ENCODE results near the gene PARD3. TPM values are rescaled to one million over a fixed set of nuclear protein-coding genes. Genes with fewer than 3 reads are reported as not detected.
A peak's percentile ranks its signal among the peaks of the same experiment; 100 is the strongest.
"Not testable (repeated sequence)": the region's sequence is repeated elsewhere in the genome, so short reads cannot be mapped to it uniquely, and the experiment has no call there.

The PARD3 gene
- total and polyA plus RNA-seq, 2 donors (not counting 1 experiment from before 2014, with no cell fraction given): 24.0 to 46.4 TPM

DNA sequence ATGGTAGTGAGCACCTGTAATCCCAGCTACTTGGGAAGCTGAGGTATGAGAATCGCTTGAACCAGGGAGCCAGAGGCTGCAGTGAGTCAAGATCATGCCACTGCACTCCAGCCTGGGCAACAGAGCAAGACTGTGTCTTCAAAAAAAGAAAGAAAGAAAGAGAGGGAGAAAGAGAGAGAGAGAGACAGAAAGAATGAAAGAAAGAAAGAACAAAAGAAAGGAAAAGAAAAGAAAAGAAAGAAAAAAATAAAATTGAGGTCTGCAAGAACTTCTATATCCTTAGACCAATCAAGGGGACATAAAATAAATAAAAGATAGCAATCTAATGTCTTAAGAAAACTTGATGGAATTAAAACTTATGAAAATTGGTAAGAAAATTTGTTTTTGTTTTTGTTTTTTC, 34.9 kb upstream of the PARD3 start:
- H4K20me1 ChIP-seq (ENCODE audit: control insufficient read depth, extremely low read depth, insufficient read depth, low read length): no peaks in the 10 kb centered on the region
- H3K79me2 ChIP-seq (ENCODE audit: control insufficient read depth, insufficient read depth, low read length): no peaks in the 10 kb centered on the region
- no peak overlapping the region for H3K4me3 ChIP-seq (replicated peaks in 1 of 4; ENCODE audit: control extremely low read depth in 1 of 4, insufficient read depth in 1 of 4, low read depth in 3 of 4, low read length in 4 of 4)
- no peak overlapping the region for H2AFZ ChIP-seq (ENCODE audit: low read length)
- H3K9me3 ChIP-seq (ENCODE audit: control insufficient read depth, insufficient read depth, low read depth, low read length): no peaks in the 10 kb centered on the region
- no peak for DNase-seq (ENCODE audit: low read depth in 2 of 2)
- no peak overlapping the region for H3K27ac ChIP-seq (ENCODE audit: insufficient read depth, low read length)
- no peak for TF ChIP-seq EZH2 (IDR thresholded peaks at IDR 0.05; ENCODE audit: low read length, missing control alignments)
- TF ChIP-seq, protein P1, sequence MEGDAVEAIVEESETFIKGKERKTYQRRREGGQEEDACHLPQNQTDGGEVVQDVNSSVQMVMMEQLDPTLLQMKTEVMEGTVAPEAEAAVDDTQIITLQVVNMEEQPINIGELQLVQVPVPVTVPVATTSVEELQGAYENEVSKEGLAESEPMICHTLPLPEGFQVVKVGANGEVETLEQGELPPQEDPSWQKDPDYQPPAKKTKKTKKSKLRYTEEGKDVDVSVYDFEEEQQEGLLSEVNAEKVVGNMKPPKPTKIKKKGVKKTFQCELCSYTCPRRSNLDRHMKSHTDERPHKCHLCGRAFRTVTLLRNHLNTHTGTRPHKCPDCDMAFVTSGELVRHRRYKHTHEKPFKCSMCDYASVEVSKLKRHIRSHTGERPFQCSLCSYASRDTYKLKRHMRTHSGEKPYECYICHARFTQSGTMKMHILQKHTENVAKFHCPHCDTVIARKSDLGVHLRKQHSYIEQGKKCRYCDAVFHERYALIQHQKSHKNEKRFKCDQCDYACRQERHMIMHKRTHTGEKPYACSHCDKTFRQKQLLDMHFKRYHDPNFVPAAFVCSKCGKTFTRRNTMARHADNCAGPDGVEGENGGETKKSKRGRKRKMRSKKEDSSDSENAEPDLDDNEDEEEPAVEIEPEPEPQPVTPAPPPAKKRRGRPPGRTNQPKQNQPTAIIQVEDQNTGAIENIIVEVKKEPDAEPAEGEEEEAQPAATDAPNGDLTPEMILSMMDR (conservative IDR thresholded peaks at IDR 0.05 in 1 of 2, IDR thresholded peaks at IDR 0.05 in 1 of 2; ENCODE audit: low read depth in 1 of 2, low read length in 2 of 2): no peak
- no peaks in the 10 kb centered on the region for H3K36me3 ChIP-seq (ENCODE audit: control insufficient read depth, insufficient read depth, low read length)
- H3K9ac ChIP-seq (ENCODE audit: insufficient read depth, low read length): no peak overlapping the region
- H3K27me3 ChIP-seq (ENCODE audit: control insufficient read depth, insufficient read depth, low read length): no peaks in the 10 kb centered on the region
- no peak overlapping the region for H3K4me2 ChIP-seq (ENCODE audit: extremely low read depth, insufficient read depth, low read length)
- no peaks in the 10 kb centered on the region for H3K4me1 ChIP-seq (ENCODE audit: control insufficient read depth, extremely low read depth, insufficient read depth, low read length)

DNA sequence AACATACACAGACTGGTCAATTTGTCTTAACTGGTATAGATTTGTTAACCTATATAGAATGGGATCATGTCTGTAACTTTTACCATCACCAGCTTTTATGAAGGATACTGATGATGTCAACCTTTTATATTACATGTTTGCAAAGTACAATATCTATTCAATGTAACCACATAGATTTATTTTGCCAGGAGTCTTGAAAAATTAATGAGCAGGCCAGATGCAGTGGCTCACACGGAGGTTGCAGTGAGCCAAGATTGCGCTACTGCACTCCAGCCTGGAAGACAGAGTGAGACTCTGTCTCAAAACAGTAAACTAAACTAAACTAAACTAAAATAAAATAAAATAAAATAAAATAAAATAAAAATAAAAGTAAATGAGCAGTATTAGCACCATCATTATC, 30.0 kb upstream of the PARD3 start:
- no peak overlapping the region for H3K9ac ChIP-seq (ENCODE audit: insufficient read depth, low read length)
- H3K79me2 ChIP-seq (ENCODE audit: control insufficient read depth, insufficient read depth, low read length): no peaks in the 10 kb centered on the region
- H3K36me3 ChIP-seq (ENCODE audit: control insufficient read depth, insufficient read depth, low read length): no peaks in the 10 kb centered on the region
- peak in 1 of 2 donors; percentile 6 for DNase-seq (ENCODE audit: low read depth in 2 of 2)
- H3K27ac ChIP-seq (ENCODE audit: insufficient read depth, low read length): no peak overlapping the region
- no peaks in the 10 kb centered on the region for H3K4me1 ChIP-seq (ENCODE audit: control insufficient read depth, extremely low read depth, insufficient read depth, low read length)
- no peaks in the 10 kb centered on the region for H4K20me1 ChIP-seq (ENCODE audit: control insufficient read depth, extremely low read depth, insufficient read depth, low read length)
- no peak for TF ChIP-seq EZH2 (IDR thresholded peaks at IDR 0.05; ENCODE audit: low read length, missing control alignments)
- TF ChIP-seq, protein P1 (conservative IDR thresholded peaks at IDR 0.05 in 1 of 2, IDR thresholded peaks at IDR 0.05 in 1 of 2; ENCODE audit: low read depth in 1 of 2, low read length in 2 of 2): no peak
- no peaks in the 10 kb centered on the region for H3K9me3 ChIP-seq (ENCODE audit: control insufficient read depth, insufficient read depth, low read depth, low read length)
- H2AFZ ChIP-seq (ENCODE audit: low read length): no peak overlapping the region
- H3K27me3 ChIP-seq (ENCODE audit: control insufficient read depth, insufficient read depth, low read length): peaks cover 5% of the 10 kb centered on the region
- no peak overlapping the region for H3K4me3 ChIP-seq (replicated peaks in 1 of 4; ENCODE audit: control extremely low read depth in 1 of 4, insufficient read depth in 1 of 4, low read depth in 3 of 4, low read length in 4 of 4)
- no peak overlapping the region for H3K4me2 ChIP-seq (ENCODE audit: extremely low read depth, insufficient read depth, low read length)

DNA sequence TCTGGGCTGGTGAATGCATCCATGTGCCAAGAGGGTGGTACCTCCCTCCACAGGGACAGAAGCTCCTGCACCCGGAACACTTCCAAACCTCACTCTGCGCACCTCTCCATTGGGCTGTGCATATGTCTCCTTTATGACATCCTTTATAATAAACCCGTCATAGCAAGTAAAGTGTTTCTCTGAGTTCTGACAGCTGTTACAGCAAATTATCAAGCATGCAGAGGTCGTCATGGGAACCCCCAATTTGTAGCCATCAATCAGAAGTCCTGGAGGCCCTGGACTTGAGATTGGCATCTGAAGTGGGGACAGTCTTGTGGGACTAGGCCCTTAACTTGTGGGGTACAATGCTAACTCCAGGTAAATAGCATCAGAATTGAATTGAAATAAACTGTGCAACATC, 29.4 kb upstream of the PARD3 start:
- H3K9me3 ChIP-seq (ENCODE audit: control insufficient read depth, insufficient read depth, low read depth, low read length): no peaks in the 10 kb centered on the region
- no peak for DNase-seq (ENCODE audit: low read depth in 2 of 2)
- no peaks in the 10 kb centered on the region for H3K4me1 ChIP-seq (ENCODE audit: control insufficient read depth, extremely low read depth, insufficient read depth, low read length)
- no peak overlapping the region for H3K4me3 ChIP-seq (replicated peaks in 1 of 4; ENCODE audit: control extremely low read depth in 1 of 4, insufficient read depth in 1 of 4, low read depth in 3 of 4, low read length in 4 of 4)
- H3K36me3 ChIP-seq (ENCODE audit: control insufficient read depth, insufficient read depth, low read length): no peaks in the 10 kb centered on the region
- H3K4me2 ChIP-seq (ENCODE audit: extremely low read depth, insufficient read depth, low read length): no peak overlapping the region
- no peak for TF ChIP-seq EZH2 (IDR thresholded peaks at IDR 0.05; ENCODE audit: low read length, missing control alignments)
- TF ChIP-seq, protein P1 (conservative IDR thresholded peaks at IDR 0.05 in 1 of 2, IDR thresholded peaks at IDR 0.05 in 1 of 2; ENCODE audit: low read depth in 1 of 2, low read length in 2 of 2): no peak
- no peaks in the 10 kb centered on the region for H4K20me1 ChIP-seq (ENCODE audit: control insufficient read depth, extremely low read depth, insufficient read depth, low read length)
- H3K79me2 ChIP-seq (ENCODE audit: control insufficient read depth, insufficient read depth, low read length): no peaks in the 10 kb centered on the region
- peaks cover 5% of the 10 kb centered on the region for H3K27me3 ChIP-seq (ENCODE audit: control insufficient read depth, insufficient read depth, low read length)
- H2AFZ ChIP-seq (ENCODE audit: low read length): no peak overlapping the region
- no peak overlapping the region for H3K27ac ChIP-seq (ENCODE audit: insufficient read depth, low read length)
- no peak overlapping the region for H3K9ac ChIP-seq (ENCODE audit: insufficient read depth, low read length)

DNA sequence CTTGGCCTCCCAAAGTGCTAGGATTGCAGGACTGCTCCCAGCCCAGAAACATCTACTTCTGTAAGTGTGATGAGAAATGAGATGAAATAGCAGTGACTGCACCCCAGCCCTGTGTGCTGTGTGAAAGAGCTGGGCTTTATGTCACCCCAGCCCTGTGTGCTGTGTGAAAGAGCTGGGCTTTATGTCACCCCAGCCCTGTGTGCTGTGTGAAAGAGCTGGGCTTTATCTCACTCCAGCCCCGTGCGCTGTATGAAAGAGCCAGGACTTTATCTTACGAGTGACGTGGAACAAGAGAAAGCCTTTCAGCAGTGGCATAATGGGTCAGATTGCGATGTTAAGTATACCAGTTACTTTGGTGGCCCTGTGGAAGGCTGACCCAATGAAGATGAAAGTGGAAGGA, 28.4 kb upstream of the PARD3 start:
- not testable (repeated sequence) for H2AFZ ChIP-seq (ENCODE audit: low read length); H3K27ac ChIP-seq (ENCODE audit: insufficient read depth, low read length); H3K27me3 ChIP-seq (ENCODE audit: control insufficient read depth, insufficient read depth, low read length); H3K9me3 ChIP-seq (ENCODE audit: control insufficient read depth, insufficient read depth, low read depth, low read length); H3K4me1 ChIP-seq (ENCODE audit: control insufficient read depth, extremely low read depth, insufficient read depth, low read length); H3K79me2 ChIP-seq (ENCODE audit: control insufficient read depth, insufficient read depth, low read length); H4K20me1 ChIP-seq (ENCODE audit: control insufficient read depth, extremely low read depth, insufficient read depth, low read length); H3K4me2 ChIP-seq (ENCODE audit: extremely low read depth, insufficient read depth, low read length); H3K36me3 ChIP-seq (ENCODE audit: control insufficient read depth, insufficient read depth, low read length); H3K9ac ChIP-seq (ENCODE audit: insufficient read depth, low read length); DNase-seq (ENCODE audit: low read depth in 2 of 2); H3K4me3 ChIP-seq (replicated peaks in 1 of 4; ENCODE audit: control extremely low read depth in 1 of 4, insufficient read depth in 1 of 4, low read depth in 3 of 4, low read length in 4 of 4)

All from fibroblast of lung (primary cell).